OCI-LY3 (cell line): Measurements from ENCODE around the gene CSNK1G3.

Source experiments
- CTCF ChIP-seq: fragments of 200-600, 300-600 bp; sonication (generic); IDR thresholded peaks from 2 replicates; pipeline ENCODE4 v1.5.1; 2014; ENCODE audit warnings: antibody characterized with exemption, low read length, low read depth
- EZH2phosphoT487 ChIP-seq: fragments of 200-600 bp; shearing (Covaris generic); IDR thresholded peaks from 2 replicates; pipeline ENCODE4 v1.6.1; 2018; ENCODE audit warnings: antibody characterized with exemption, mixed run types, low read depth

GRCh38 chr5:123471385-123471784, 40.6 kb upstream of the CSNK1G3 start:
- no peak for TF ChIP-seq CTCF
- TF ChIP-seq EZH2phosphoT487: no peak
